Naive B cell (primary cell): ENCODE data around the gene CYB5A. TPM values are rescaled to one million over a fixed set of nuclear protein-coding genes. Genes with fewer than 3 reads are reported as not detected.

Source experiments
- ATAC-seq, 2 donors: fragments of 150-1000 bp; cut with Tn5 transposase; 2 replicates each; pipeline ENCODE4 v1.10.0; 2021; ENCODE audit warnings: low read depth in 2 of 2, mild to moderate bottlenecking in 2 of 2, moderate library complexity in 2 of 2
- DNase-seq: peaks from one replicate; pipeline ENCODE4 v3.0.0; 2022
- H3K27ac Mint-ChIP-seq, 6 donors: one replicate each; pipeline ENCODE4 v1.8.0; 2020 to 2022; ENCODE audit warnings: mild to moderate bottlenecking in 6 of 6, mixed read lengths in 6 of 6, moderate library complexity in 5 of 6, inconsistent platforms in 2 of 6
- H3K27me3 Mint-ChIP-seq, 3 donors: one replicate each; pipeline ENCODE4 v1.8.0; 2021 to 2022; ENCODE audit warnings: mixed read lengths in 3 of 3, mild to moderate bottlenecking in 1 of 3
- H3K36me3 Mint-ChIP-seq, 2 donors: one replicate each; pipeline ENCODE4 v1.8.0; 2020 to 2022; ENCODE audit warnings: mixed read lengths in 2 of 2, inconsistent platforms in 1 of 2, mild to moderate bottlenecking in 1 of 2
- H3K4me1 Mint-ChIP-seq, 3 donors: one replicate each; pipeline ENCODE4 v1.8.0; 2020 to 2022; ENCODE audit warnings: mixed read lengths in 3 of 3, inconsistent platforms in 1 of 3, mild to moderate bottlenecking in 1 of 3, moderate library complexity in 1 of 3
- H3K4me3 Mint-ChIP-seq, 8 donors: one replicate each; pipeline ENCODE4 v1.8.0; 2020 to 2022; ENCODE audit warnings: mild to moderate bottlenecking in 8 of 8, mixed read lengths in 8 of 8, moderate library complexity in 8 of 8, inconsistent platforms in 2 of 8
- H3K9me3 Mint-ChIP-seq, 7 donors: one replicate each; pipeline ENCODE4 v1.8.0; 2020 to 2022; ENCODE audit warnings: mixed read lengths in 7 of 7, mild to moderate bottlenecking in 5 of 7, inconsistent platforms in 2 of 7, moderate library complexity in 1 of 7
- polyA plus RNA-seq, 6 donors: library from polyadenylated mRNA; unstranded; fragments of 300-500 nt; fragmentation: Illumina TruSeq; gene quantifications; one replicate each; pipeline ENCODE4 v1.2.3, GENCODE V29; 2021; ENCODE audit warnings: low read depth in 6 of 6

Gene CYB5A
- polyA plus RNA-seq, 6 donors from 2014 or later: 64.2 to 214 (median 151) TPM

DNA sequence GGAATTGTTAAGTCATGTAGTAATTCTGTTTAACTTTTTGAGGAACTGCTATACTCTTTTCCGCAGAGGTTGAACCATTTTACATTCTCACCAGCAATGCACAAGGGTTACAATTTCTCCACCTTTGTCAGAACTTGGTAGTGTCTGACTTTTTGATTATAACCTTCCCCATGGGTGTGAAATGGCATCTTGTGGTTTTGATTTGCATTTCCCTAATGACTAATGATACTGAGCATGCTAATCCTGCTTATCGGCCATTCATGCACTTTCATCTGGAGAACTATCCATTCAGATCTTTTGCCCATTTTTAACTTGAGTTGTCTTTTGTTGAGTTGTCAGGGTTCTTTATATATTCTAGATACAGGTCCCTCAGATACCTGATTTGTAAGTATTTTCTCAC, 47.2 kb downstream of the CYB5A start:
- Mint-ChIP-seq H3K4me1 (peaks cover 5 to 46% (median 25%) of the 10 kb centered on the region in 3 donors), H3K27me3 (peaks cover 0 to 23% (median 11%) of the 10 kb centered on the region in 3 donors), H3K9me3 (peaks cover 0 to 3% (median 0%) of the 10 kb centered on the region in 7 donors), H3K27ac (peak overlapping the region in 1 of 6 donors; percentile 8), H3K4me3 (no peak overlapping the region), H3K36me3 (peaks cover 0 to 1% of the 10 kb centered on the region in 2 donors)
- ATAC-seq (no peak), DNase-seq (no peak)

DNA sequence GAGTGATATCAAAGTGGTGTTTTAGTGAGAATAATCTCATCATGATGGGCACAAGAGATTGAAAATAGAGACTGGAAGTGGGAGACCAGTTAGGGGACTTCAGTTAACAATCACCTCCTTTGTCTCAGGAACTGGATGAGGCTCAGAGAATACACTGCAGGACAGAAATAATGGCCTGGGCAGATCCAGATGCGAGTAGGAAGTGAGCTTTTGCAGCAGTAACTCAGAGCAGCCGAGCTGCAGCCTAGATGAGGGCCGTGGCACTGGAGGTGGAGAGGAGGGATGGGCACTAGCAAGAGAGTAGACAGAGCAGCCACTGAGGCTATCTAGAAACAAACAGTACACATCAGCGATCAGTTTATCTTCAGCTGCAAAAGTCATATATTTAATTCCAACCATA, 48.6 kb downstream of the CYB5A start:
- no peak overlapping the region for H3K4me3 Mint-ChIP-seq
- peaks cover 0 to 31% (median 14%) of the 10 kb centered on the region in 3 donors for H3K4me1 Mint-ChIP-seq
- DNase-seq (no peak), ATAC-seq (no peak)
- H3K9me3 Mint-ChIP-seq: peaks cover 0 to 3% (median 0%) of the 10 kb centered on the region in 7 donors
- H3K27ac Mint-ChIP-seq: peak overlapping the region in 1 of 6 donors; percentile 35
- peaks cover 0 to 24% (median 11%) of the 10 kb centered on the region in 3 donors for H3K27me3 Mint-ChIP-seq
- no peaks in the 10 kb centered on the region for H3K36me3 Mint-ChIP-seq

DNA sequence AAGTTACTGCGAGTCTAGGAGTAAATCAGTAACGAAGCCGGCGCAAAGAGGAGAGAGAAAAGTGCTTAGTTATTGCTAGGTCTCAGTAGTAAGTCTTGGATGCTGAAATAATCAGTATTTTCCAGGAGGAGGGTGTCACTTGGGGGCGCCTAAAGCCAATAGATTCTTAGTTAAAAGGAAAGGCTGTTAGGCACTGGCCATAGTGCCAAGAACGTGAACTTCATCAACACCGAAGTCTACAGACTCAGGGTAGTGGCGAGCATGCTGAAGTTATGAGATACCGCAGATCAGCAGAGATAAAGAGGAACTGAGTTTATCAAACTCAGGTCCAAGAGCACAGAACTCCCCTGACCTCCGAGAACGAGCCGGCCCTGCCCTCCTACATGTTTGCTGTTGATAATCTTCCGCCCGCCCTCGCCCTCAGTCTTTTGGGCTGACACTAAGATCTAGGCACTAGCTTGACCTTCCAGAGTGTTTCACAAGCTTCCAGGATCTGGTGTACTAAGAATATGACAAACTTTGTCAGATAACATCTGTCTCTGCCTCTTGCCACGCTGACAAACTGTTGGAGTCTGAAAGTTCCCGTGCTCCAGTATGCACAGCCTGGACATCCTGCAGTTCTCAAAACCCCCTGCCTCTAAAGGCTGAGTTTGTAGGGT, 49.2 kb downstream of the CYB5A start:
- no peaks in the 10 kb centered on the region for H3K36me3 Mint-ChIP-seq
- ATAC-seq: peak in 1 of 2 donors; percentile 18

DNA sequence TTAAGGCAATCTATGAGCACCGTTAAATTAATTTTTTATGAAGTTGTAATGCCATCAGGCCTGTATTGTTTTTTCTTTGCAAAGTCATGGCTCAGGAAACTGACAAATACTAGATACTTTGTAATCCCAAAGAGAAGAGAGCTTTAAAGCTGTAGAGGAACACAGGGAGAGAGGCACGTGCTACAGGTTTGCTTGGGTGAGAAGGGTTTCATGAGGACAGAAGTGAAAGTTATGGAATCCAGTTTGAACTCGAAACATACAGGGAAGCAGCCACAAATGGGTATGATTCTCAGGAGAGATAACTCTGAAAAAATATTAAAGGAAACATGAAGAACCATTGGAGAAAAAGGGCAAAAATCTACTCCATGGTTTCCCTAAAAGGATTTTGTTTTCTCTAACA, 49.8 kb downstream of the CYB5A start:
- Mint-ChIP-seq H3K27ac (peak overlapping the region in 1 of 6 donors; percentile 48), H3K4me1 (peaks cover 0 to 20% (median 5%) of the 10 kb centered on the region in 3 donors), H3K27me3 (peaks cover 0 to 35% (median 23%) of the 10 kb centered on the region in 3 donors), H3K9me3 (peaks cover 0 to under 1% (median 0%) of the 10 kb centered on the region in 7 donors), H3K4me3 (no peak overlapping the region), H3K36me3 (no peaks in the 10 kb centered on the region)
- ATAC-seq (no peak), DNase-seq (no peak)

More for the DNA sequence above, 49.2 kb downstream of the CYB5A start:
- H3K4me3 Mint-ChIP-seq: peak overlapping the region in 2 of 8 donors; percentile 7 to 56
- peak overlapping the region in 2 of 6 donors; percentile 35 to 48 for H3K27ac Mint-ChIP-seq
- peaks cover 0 to 26% (median 8%) of the 10 kb centered on the region in 3 donors for H3K4me1 Mint-ChIP-seq
- H3K9me3 Mint-ChIP-seq: peaks cover 0 to 3% (median 0%) of the 10 kb centered on the region in 7 donors
- DNase-seq: no peak
- H3K27me3 Mint-ChIP-seq: peaks cover 0 to 29% (median 17%) of the 10 kb centered on the region in 3 donors

DNA sequence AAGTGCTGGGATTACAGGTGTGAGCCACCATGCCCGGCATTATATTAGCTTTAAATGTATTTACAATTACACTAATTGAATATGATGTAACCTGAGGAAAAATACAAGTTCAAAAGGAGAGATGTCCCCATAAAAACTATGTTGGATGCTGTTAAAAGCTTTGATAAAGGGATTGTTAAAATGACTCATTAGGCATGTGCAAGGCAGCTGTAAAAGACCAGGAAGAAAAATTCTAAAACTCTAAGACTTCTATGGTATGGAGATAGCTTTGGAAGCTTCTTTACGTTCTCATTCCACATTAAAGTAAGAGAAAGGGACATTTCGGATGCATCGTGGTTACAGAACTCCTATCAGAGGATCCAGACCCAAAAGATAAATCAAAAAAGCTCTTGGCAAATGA, 50.3 kb downstream of the CYB5A start:
- Mint-ChIP-seq H3K36me3 (no peaks in the 10 kb centered on the region), H3K9me3 (no peaks in the 10 kb centered on the region), H3K4me1 (peaks cover 0 to 19% (median 4%) of the 10 kb centered on the region in 3 donors), H3K4me3 (no peak overlapping the region), H3K27me3 (peaks cover 0 to 40% (median 25%) of the 10 kb centered on the region in 3 donors), H3K27ac (no peak overlapping the region)
- ATAC-seq (no peak), DNase-seq (no peak)

DNA sequence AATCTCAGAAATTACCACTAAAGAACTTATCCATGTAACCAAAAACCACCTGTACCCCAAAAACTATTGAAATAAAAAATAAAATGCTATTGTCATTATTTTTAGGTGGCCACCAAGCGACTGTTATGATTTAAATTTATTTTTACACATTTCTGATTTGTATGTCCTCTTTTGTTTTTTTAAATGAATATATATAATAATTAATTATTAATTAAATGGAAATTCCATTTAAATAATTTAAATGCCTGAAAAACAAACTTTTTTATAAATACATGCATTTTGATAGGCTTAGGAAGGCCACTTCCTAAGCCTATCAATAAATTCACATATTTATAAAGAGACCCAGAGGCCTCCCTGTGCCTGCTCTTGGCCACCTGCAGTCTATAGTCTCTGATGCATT, 52.2 kb downstream of the CYB5A start:
- H3K4me3 Mint-ChIP-seq: no peak overlapping the region
- H3K27ac Mint-ChIP-seq: no peak overlapping the region
- H3K9me3 Mint-ChIP-seq: no peaks in the 10 kb centered on the region
- no peak for DNase-seq
- peaks cover 0 to 40% (median 25%) of the 10 kb centered on the region in 3 donors for H3K27me3 Mint-ChIP-seq
- ATAC-seq: no peak
- H3K4me1 Mint-ChIP-seq: peaks cover 0 to 8% (median 4%) of the 10 kb centered on the region in 3 donors
- H3K36me3 Mint-ChIP-seq: no peaks in the 10 kb centered on the region

DNA sequence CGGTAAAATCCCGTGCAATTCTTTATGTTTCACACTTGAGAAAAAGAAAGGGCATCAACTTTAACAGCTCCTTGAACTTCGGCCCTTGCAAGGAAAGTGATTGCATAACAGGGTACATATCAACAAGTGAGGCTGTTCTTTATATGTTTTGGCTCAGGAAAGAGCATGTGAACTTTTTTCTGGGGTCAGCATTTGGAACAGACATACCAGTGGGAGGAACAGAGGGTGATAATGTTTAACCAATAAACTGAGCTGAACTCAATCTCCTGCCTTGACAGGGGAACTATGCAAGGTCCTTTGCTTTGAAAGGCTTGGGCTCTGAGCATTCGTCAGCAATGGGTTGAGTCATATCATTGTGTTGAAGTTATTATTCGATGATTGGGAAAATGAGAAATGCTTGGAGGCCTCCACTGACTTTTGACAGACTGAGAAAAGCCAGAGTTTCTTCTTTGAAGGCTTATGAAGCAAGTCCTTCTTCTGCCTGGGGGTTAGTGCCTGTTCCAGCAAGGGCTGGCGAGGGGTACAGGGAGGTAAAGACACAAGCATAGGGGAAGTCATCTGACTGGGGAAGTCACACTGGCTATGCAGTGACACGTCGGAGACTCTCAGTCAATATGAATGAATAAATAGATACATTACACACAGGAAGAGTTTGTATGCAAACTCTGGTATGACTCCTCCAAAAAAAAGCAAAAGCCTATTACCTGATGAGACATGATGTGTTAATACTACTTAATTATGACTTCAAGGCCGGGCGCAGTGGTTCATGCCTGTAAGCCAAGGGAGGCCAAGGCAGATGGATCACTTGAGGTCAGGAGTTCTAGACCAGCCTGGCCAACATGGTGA, 57.2 kb downstream of the CYB5A start:
- Mint-ChIP-seq H3K36me3 (no peaks in the 10 kb centered on the region), H3K9me3 (no peaks in the 10 kb centered on the region), H3K27me3 (peaks cover 0 to 17% (median 13%) of the 10 kb centered on the region in 3 donors), H3K4me3 (no peak overlapping the region), H3K27ac (no peak overlapping the region), H3K4me1 (peaks cover 0 to 7% (median 0%) of the 10 kb centered on the region in 3 donors)
- ATAC-seq (no peak), DNase-seq (no peak)

DNA sequence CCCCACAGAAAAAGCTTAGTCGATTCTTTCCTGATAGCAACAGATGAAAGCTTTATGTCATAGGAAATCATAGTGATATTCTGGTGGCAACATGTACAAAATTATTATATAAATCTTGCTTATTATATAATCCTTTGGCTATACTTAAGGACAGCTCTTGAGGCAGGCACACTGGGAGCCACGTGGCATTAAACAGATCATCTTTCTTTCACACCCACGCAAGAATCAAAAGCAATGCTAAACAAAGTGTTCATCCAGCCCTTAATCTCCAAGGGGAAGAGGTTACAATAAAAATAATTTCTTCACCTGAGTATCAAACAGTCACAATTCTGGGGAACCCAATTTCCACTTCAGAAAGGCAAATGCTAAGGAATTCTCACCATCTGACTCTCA, 57.8 kb downstream of the CYB5A start:
- peaks cover 0 to 17% (median 16%) of the 10 kb centered on the region in 3 donors for H3K27me3 Mint-ChIP-seq
- no peaks in the 10 kb centered on the region for H3K9me3 Mint-ChIP-seq
- H3K27ac Mint-ChIP-seq: no peak overlapping the region
- H3K36me3 Mint-ChIP-seq: no peaks in the 10 kb centered on the region
- DNase-seq: no peak
- H3K4me3 Mint-ChIP-seq: no peak overlapping the region
- H3K4me1 Mint-ChIP-seq: peaks cover 0 to 7% (median 0%) of the 10 kb centered on the region in 3 donors
- no peak for ATAC-seq

DNA sequence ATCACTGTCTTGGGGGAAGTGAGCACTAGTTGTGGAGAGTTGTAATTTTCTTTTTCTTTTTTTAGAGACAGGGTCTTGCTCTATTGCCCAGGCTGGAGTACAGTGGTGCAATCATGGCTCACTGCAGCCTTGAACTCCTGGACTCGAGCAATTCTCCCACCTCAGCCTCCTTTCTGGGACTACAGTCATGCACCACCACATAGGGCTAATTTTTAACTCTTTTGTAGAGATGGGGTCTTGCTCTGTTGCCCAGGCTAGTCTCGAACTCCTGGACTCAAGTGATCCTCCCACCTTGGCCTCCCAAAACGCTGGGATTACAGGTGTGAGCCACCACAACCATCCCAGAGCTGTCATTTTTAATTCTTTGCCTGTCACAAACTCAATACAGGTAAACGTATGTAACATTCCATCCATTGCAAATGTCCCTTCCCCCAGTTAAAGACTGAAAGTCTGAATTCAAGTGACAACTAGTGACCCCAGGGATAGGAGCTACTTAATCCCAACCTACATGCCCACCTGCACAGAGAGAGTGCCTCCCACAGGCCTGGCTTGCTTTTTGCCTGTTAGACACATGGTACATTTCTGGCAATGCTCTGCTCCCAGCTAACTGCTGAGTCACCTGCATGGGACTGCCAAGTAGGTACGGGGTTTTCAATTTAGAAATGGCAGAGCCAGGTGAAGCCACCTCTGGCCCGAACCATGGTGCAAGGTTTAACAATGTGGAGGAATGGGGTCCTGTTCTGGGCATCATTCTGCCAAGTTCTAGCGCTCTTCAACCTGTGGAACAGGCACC, 60.6 kb downstream of the CYB5A start:
- Mint-ChIP-seq H3K27me3 (peaks cover 0 to 15% (median 15%) of the 10 kb centered on the region in 3 donors), H3K4me3 (peak overlapping the region in 1 of 8 donors; percentile 6), H3K4me1 (peaks cover 0 to 10% (median 0%) of the 10 kb centered on the region in 3 donors), H3K36me3 (no peaks in the 10 kb centered on the region), H3K27ac (no peak overlapping the region), H3K9me3 (no peaks in the 10 kb centered on the region)
- DNase-seq (no peak), ATAC-seq (no peak)

DNA sequence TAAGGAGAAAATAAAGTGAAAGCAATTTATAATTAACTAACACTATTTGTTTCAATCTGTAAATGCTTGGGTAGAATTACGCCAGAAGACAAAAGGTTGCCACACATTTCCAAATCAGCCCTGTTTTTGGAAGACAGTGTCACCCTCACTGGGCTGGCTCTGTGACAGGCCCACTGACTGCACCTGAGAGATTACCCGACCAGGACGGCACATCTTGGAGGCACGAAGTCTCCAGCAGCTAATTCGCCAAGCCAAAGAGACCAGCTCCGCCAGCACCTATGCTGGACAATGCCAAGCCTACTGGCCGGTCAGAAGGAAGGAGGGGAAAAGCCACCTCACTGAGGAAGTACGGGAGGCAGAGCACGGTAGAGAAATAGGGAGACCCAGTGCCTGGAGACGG, 61.9 kb downstream of the CYB5A start:
- peaks cover 4 to 24% (median 23%) of the 10 kb centered on the region in 3 donors for H3K27me3 Mint-ChIP-seq
- peaks cover 0 to 10% (median 0%) of the 10 kb centered on the region in 3 donors for H3K4me1 Mint-ChIP-seq
- no peaks in the 10 kb centered on the region for H3K36me3 Mint-ChIP-seq
- no peak overlapping the region for H3K4me3 Mint-ChIP-seq
- ATAC-seq (no peak), DNase-seq (no peak)
- peak overlapping the region in 1 of 6 donors; percentile 47 for H3K27ac Mint-ChIP-seq
- no peaks in the 10 kb centered on the region for H3K9me3 Mint-ChIP-seq

DNA sequence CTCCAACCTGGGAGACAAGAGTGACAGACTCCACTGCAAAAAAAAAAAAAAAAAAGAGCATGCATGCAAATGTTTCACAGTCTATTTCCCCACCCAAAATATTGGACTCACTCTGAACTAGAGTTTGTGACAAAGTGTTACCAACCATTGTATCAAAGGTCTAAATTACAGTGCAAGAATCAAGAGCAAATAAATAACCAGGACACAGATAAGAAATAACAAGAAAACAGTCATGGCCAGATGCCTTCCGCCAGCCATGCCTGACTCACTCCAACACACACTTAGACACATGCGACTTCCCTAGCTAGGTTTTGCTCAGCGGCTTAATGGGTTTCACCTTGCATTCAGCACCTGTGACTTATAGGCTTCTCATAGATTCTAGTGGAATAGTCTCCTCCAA, 62.8 kb downstream of the CYB5A start:
- peak overlapping the region in 1 of 8 donors; percentile 29 for H3K4me3 Mint-ChIP-seq
- ATAC-seq: no peak

DNA sequence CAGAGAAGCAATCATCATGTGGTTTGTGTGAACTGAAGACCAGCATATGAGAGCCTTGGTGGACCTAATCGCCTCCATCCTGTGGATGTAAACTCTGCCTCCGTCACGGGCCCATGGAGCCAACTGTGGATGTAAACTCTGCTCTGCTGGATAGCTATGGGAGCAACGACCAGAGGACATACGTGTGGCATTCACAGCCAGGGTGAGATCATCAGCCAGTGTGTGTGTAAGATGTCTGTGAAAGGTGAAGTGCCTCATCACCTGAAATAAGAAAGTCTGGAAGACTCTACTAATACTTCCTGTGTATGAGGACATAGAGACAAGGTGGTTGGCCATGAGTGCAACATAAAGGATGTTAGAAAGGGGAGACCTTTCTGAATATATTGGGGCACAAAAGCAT, 63.5 kb downstream of the CYB5A start:
- DNase-seq: no peak
- no peak overlapping the region for H3K4me3 Mint-ChIP-seq
- no peak overlapping the region for H3K27ac Mint-ChIP-seq
- peaks cover 5 to 24% (median 23%) of the 10 kb centered on the region in 3 donors for H3K27me3 Mint-ChIP-seq
- no peak for ATAC-seq
- H3K4me1 Mint-ChIP-seq: peaks cover 0 to 10% (median 0%) of the 10 kb centered on the region in 3 donors
- no peaks in the 10 kb centered on the region for H3K9me3 Mint-ChIP-seq
- H3K36me3 Mint-ChIP-seq: no peaks in the 10 kb centered on the region

More for the DNA sequence above, 62.8 kb downstream of the CYB5A start:
- Mint-ChIP-seq H3K36me3 (no peaks in the 10 kb centered on the region), H3K4me1 (peaks cover 0 to 10% (median 0%) of the 10 kb centered on the region in 3 donors), H3K27ac (peak overlapping the region in 1 of 6 donors; percentile 33), H3K27me3 (peaks cover 4 to 24% (median 23%) of the 10 kb centered on the region in 3 donors), H3K9me3 (no peaks in the 10 kb centered on the region)
- no peak for DNase-seq

DNA sequence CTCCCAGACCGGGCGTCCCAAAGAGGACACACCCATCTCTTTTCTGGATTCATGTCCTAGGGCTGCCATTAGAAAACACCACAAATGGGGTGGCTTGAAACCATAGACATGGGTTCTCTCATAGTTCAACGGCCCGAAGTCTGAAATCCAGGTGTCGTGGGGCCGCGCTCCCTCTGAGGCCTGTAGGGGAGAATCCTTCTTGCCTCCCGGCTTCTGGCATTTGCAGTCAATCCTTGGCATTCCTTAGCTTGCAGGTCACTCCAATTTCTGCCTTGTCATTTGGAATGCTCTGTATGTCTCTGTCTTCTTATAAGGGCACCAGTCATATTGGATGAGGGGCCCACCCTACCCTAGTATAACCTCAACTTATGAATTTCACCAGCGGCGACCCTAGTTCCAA, 65.1 kb downstream of the CYB5A start:
- ATAC-seq (no peak), DNase-seq (no peak)
- H3K27ac Mint-ChIP-seq: no peak overlapping the region
- H3K9me3 Mint-ChIP-seq: no peaks in the 10 kb centered on the region
- H3K4me1 Mint-ChIP-seq: peaks cover 0 to 10% (median 0%) of the 10 kb centered on the region in 3 donors
- H3K27me3 Mint-ChIP-seq: peaks cover 9 to 24% (median 23%) of the 10 kb centered on the region in 3 donors
- H3K4me3 Mint-ChIP-seq: no peak overlapping the region
- no peaks in the 10 kb centered on the region for H3K36me3 Mint-ChIP-seq
